MG63 (cell line): Measurements from ENCODE around the gene UGGT1. TPM values are rescaled to one million over a fixed set of nuclear protein-coding genes. Genes with fewer than 3 reads are reported as not detected.

Experiments
- DNase-seq: peaks from one replicate; pipeline ENCODE4 v3.0.0-alpha.2; 2020
- H3K27me3 ChIP-seq: fragments of 250-450 bp; sonication (Bioruptor Pico); 2 replicates; pipeline ENCODE4 v1.5.1; 2020; ENCODE audit warnings: mild to moderate bottlenecking, moderate library complexity
- H3K36me3 ChIP-seq: fragments of 250-450 bp; sonication (Bioruptor Pico); 2 replicates; pipeline ENCODE4 v1.5.1; 2020; ENCODE audit warnings: mild to moderate bottlenecking, moderate library complexity
- H3K4me3 ChIP-seq: fragments of 250-450 bp; sonication (Bioruptor Pico); 2 replicates; pipeline ENCODE4 v1.5.1; 2020; ENCODE audit warnings: mild to moderate bottlenecking, moderate library complexity
- H3K9me3 ChIP-seq: fragments of 250-450 bp; sonication (Bioruptor Pico); 2 replicates; pipeline ENCODE4 v1.5.1; 2020; ENCODE audit warnings: mild to moderate bottlenecking, moderate library complexity
- total RNA-seq: library from RNA; depleted of rRNA; stranded (reverse); fragments of >200 nt; shearing (Covaris generic); gene quantifications from 2 replicates; pipeline ENCODE4 v1.2.3, GENCODE V29; 2014; ENCODE audit warnings: low replicate concordance; rRNA removed

Gene UGGT1
- total RNA-seq, 1 experiment from 2014 or later, result 22.1 TPM

GRCh38 chr2:128227862-128228261 lies 136.9 kb downstream of the UGGT1 start:
- Histone ChIP-seq H3K36me3 (no peaks in the 10 kb centered on the region), H3K4me3 (no peak overlapping the region), H3K27me3 (no peaks in the 10 kb centered on the region), H3K9me3 (no peaks in the 10 kb centered on the region)
- DNase-seq, result no peak

- H3K4me3 ChIP-seq, result no peak overlapping the region
- H3K27me3 ChIP-seq, result no peaks in the 10 kb centered on the region
- H3K36me3 ChIP-seq, result no peaks in the 10 kb centered on the region
- no peaks in the 10 kb centered on the region for H3K9me3 ChIP-seq
- no peak for DNase-seq
Observed at GRCh38 chr2:128228894-128229293, 137.9 kb downstream of the UGGT1 start.

- Histone ChIP-seq H3K36me3 (no peaks in the 10 kb centered on the region), H3K4me3 (peak overlapping the region; percentile 55), H3K9me3 (no peaks in the 10 kb centered on the region), H3K27me3 (no peaks in the 10 kb centered on the region)
- peak; percentile 78 for DNase-seq
Observed at GRCh38 chr2:128232965-128233789, 142.2 kb downstream of the UGGT1 start.

GRCh38 chr2:128233790-128234395 lies 142.9 kb downstream of the UGGT1 start:
- H3K27me3 ChIP-seq, result no peaks in the 10 kb centered on the region
- no peaks in the 10 kb centered on the region for H3K36me3 ChIP-seq
- H3K4me3 ChIP-seq, result peak overlapping the region; percentile 55
- H3K9me3 ChIP-seq, result no peaks in the 10 kb centered on the region
- no peak for DNase-seq

- no peaks in the 10 kb centered on the region for H3K27me3 ChIP-seq
- no peak overlapping the region for H3K4me3 ChIP-seq
- no peaks in the 10 kb centered on the region for H3K9me3 ChIP-seq
- no peaks in the 10 kb centered on the region for H3K36me3 ChIP-seq
- DNase-seq, result no peak
Observed at GRCh38 chr2:128234613-128235012, 143.6 kb downstream of the UGGT1 start.

GRCh38 chr2:128235581-128235980 lies 144.6 kb downstream of the UGGT1 start:
- Histone ChIP-seq H3K36me3 (no peaks in the 10 kb centered on the region), H3K4me3 (no peak overlapping the region), H3K27me3 (no peaks in the 10 kb centered on the region), H3K9me3 (no peaks in the 10 kb centered on the region)
- no peak for DNase-seq

GRCh38 chr2:128236491-128237035 lies 145.6 kb downstream of the UGGT1 start:
- H3K36me3 ChIP-seq, result no peaks in the 10 kb centered on the region
- no peaks in the 10 kb centered on the region for H3K27me3 ChIP-seq
- peak; percentile 50 for DNase-seq
- no peak overlapping the region for H3K4me3 ChIP-seq
- no peaks in the 10 kb centered on the region for H3K9me3 ChIP-seq

GRCh38 chr2:128237081-128237534 lies 146.1 kb downstream of the UGGT1 start:
- H3K4me3 ChIP-seq, result no peak overlapping the region
- DNase-seq, result peak; percentile 16

GRCh38 chr2:128237911-128238697 lies 147.1 kb downstream of the UGGT1 start:
- Histone ChIP-seq H3K27me3 (no peaks in the 10 kb centered on the region), H3K4me3 (no peak overlapping the region), H3K9me3 (no peaks in the 10 kb centered on the region), H3K36me3 (no peaks in the 10 kb centered on the region)
- DNase-seq, result no peak

More at GRCh38 chr2:128237081-128237534, 146.1 kb downstream of the UGGT1 start:
- no peaks in the 10 kb centered on the region for H3K9me3 ChIP-seq
- no peaks in the 10 kb centered on the region for H3K36me3 ChIP-seq
- H3K27me3 ChIP-seq, result no peaks in the 10 kb centered on the region

GRCh38 chr2:128241896-128242295 lies 150.9 kb downstream of the UGGT1 start:
- no peaks in the 10 kb centered on the region for H3K36me3 ChIP-seq
- DNase-seq, result no peak
- no peaks in the 10 kb centered on the region for H3K9me3 ChIP-seq
- H3K27me3 ChIP-seq, result no peaks in the 10 kb centered on the region
- H3K4me3 ChIP-seq, result no peak overlapping the region

Other genes with a start within 250 kb of the UGGT1 start
- gene POLR2D, start 233.0 kb upstream of the UGGT1 start, total RNA-seq, result 33.7 and 39.4 TPM in 2 replicates
- gene AMMECR1L, start 205.2 kb upstream of the UGGT1 start, total RNA-seq, result 12.9 and 17.2 TPM in 2 replicates
- 4.4 and 4.9 TPM in 2 replicates for gene SAP130, start 63.1 kb upstream of the UGGT1 start, total RNA-seq
- 16.9 and 32.5 TPM in 2 replicates for gene HS6ST1, start 227.7 kb downstream of the UGGT1 start, total RNA-seq